Measurements from ENCODE around the gene CD72. TPM values are rescaled to one million over a fixed set of nuclear protein-coding genes. Genes with fewer than 3 reads are reported as not detected.

The CD72 gene
- total RNA-seq, 4 donors from 2014 or later, result 1.1 to 37.6 (median 3.9) TPM

GRCh38 chr9:35656348-35656747 lies 38.1 kb upstream of the CD72 start:
- TF ChIP-seq CTCF (IDR thresholded peaks at IDR 0.05; ENCODE audit: low read depth), result no peak

- TF ChIP-seq CTCF (IDR thresholded peaks at IDR 0.05; ENCODE audit: low read depth), result no peak
Observed at GRCh38 chr9:35653611-35654010, 35.4 kb upstream of the CD72 start.

- TF ChIP-seq CTCF (IDR thresholded peaks at IDR 0.05; ENCODE audit: low read depth), result no peak
Observed at GRCh38 chr9:35652829-35653209, 34.6 kb upstream of the CD72 start.

- no peak for TF ChIP-seq CTCF (IDR thresholded peaks at IDR 0.05; ENCODE audit: low read depth)
Observed at GRCh38 chr9:35651956-35652828, 34.0 kb upstream of the CD72 start.

- no peak for TF ChIP-seq CTCF (IDR thresholded peaks at IDR 0.05; ENCODE audit: low read depth)
Observed at GRCh38 chr9:35650341-35651158, 32.3 kb upstream of the CD72 start, which contains the start of gene SIT1. TSS of gene SIT1 (minus strand) at chr9:35650931. CDS start at chr9:35650853, 78 bp downstream.

- no peak for TF ChIP-seq CTCF (IDR thresholded peaks at IDR 0.05; ENCODE audit: low read depth)
Observed at GRCh38 chr9:35649431-35650340, 31.5 kb upstream of the CD72 start.
